ENCODE measurements around the gene CFAP74.

- TF ChIP-seq CTCF (optimal IDR thresholded peaks at IDR 0.05 in 1 of 3, IDR thresholded peaks at IDR 0.05 in 1 of 3, conservative IDR thresholded peaks at IDR 0.05 in 1 of 3; ENCODE audit: extremely low read depth in 1 of 3, insufficient read depth in 2 of 3, low read length in 3 of 3) (no peak), EZH2 (IDR thresholded peaks at IDR 0.05; ENCODE audit: low read length) (no peak)
These were observed 102.5 kb downstream of the CFAP74 start for GRCh38 chr1:1900883-1901640.
